HCT116 (cell line): Measurements from ENCODE around the gene UNC5C. TPM values are rescaled to one million over a fixed set of nuclear protein-coding genes. Genes with fewer than 3 reads are reported as not detected.

Experiments used
- ATAC-seq: fragments of 200-7000 bp; cut with Tn5 transposase; 2 replicates; pipeline ENCODE4 v1.9.1; 2020; ENCODE audit warnings: mild to moderate bottlenecking, moderate library complexity
- BruUV-seq: library from RNA; stranded (reverse); fragments of 400-500 nt; replicated peaks from 2 replicates; lab custom pipeline; 2021; lab: Mats Ljungman, UMichigan
- CTCF ChIA-PET: fragments of 300-600 bp; sonication (Branson Sonifier 250); formaldehyde crosslinking; loops from one replicate; lab custom pipeline; 2021; ENCODE audit warnings: antibody characterized with exemption; lab: Charles Lee
- POLR2A ChIA-PET: fragments of 300-600, 350-600 bp; sonication (Branson Sonifier 250); formaldehyde crosslinking; loops from one replicate; lab custom pipeline; 2021; ENCODE audit warnings: antibody characterized with exemption; lab: Charles Lee
- RAD21 ChIA-PET, 2 experiments: fragments of 300-600 bp; sonication (Branson Sonifier 250); formaldehyde crosslinking; loops; one replicate each; lab custom pipeline; 2023; ENCODE audit warnings: low total read pairs in 2 of 2; ENCODE audit not compliant: uncharacterized antibody in 2 of 2, unreplicated experiment in 2 of 2, low non-redundant PET in 1 of 2; lab: Charles Lee
- DNase-seq: peaks from one replicate; pipeline ENCODE4 v3.0.0-alpha.2; 2010; ENCODE audit warnings: low read depth, low spot score
- H2AFZ ChIP-seq: fragments of 200-600 bp; shearing (Covaris generic), sonication (generic); 2 replicates; pipeline ENCODE4 v1.6.1; 2017; ENCODE audit warnings: low read depth, mixed run types, mixed read lengths, antibody characterized with exemption, low read length; ENCODE audit not compliant: poor library complexity, severe bottlenecking
- H3K27ac ChIP-seq: 2 replicates; pipeline ENCODE4 v1.5.1; 2012; ENCODE audit warnings: low read depth, low read length
- H3K27me3 ChIP-seq: fragments of 200-600 bp; sonication (generic); 2 replicates; pipeline ENCODE4 v1.6.1; 2016; ENCODE audit warnings: mixed run types, low read length, mixed read lengths; ENCODE audit not compliant: insufficient read depth
- H3K36me3 ChIP-seq, 2 experiments: fragments of 200-500 bp in 1 of 2; fragments of 200-600 bp in 1 of 2; sonication (Bioruptor generic) in 1 of 2; sonication (generic) in 1 of 2; 2 replicates each; pipeline versions ENCODE4 v1.5.1 to v1.6.1; 2014 to 2016; ENCODE audit warnings: low read length in 2 of 2, inconsistent platforms in 1 of 2, mixed read lengths in 1 of 2, mixed run types in 1 of 2; ENCODE audit not compliant: insufficient read depth in 2 of 2, control insufficient read depth in 1 of 2
- H3K4me1 ChIP-seq, 2 experiments: fragments of 200-600 bp in 1 of 2; sonication (generic) in 1 of 2; 2 replicates each; pipeline versions ENCODE4 v1.5.1 to v1.6.1; 2012 to 2017; ENCODE audit warnings: low read length in 2 of 2, inconsistent platforms in 1 of 2, mild to moderate bottlenecking in 1 of 2, mixed read lengths in 1 of 2, mixed run types in 1 of 2, moderate library complexity in 1 of 2; ENCODE audit not compliant: insufficient read depth in 2 of 2, control insufficient read depth in 1 of 2
- H3K4me2 ChIP-seq: fragments of 200-600 bp; sonication (generic); 2 replicates; pipeline ENCODE4 v1.6.1; 2017; ENCODE audit warnings: mixed run types, low read length, mixed read lengths
- H3K4me3 ChIP-seq, 2 experiments: fragments of 200-600 bp in 1 of 2; sonication (generic) in 1 of 2; replicated peaks in 1 of 2; 2 replicates each; pipeline ENCODE4 v1.5.1; 2011 to 2016; ENCODE audit warnings: low read length in 2 of 2, control low read depth in 1 of 2, low read depth in 1 of 2, mild to moderate bottlenecking in 1 of 2, mixed read lengths in 1 of 2, mixed run types in 1 of 2
- H3K79me2 ChIP-seq: fragments of 200-600 bp; sonication (generic); 2 replicates; pipeline ENCODE4 v1.6.1; 2017; ENCODE audit warnings: mild to moderate bottlenecking, mixed run types, low read length, moderate library complexity, mixed read lengths; ENCODE audit not compliant: insufficient read depth
- H3K9ac ChIP-seq: fragments of 200-600 bp; sonication (generic); 2 replicates; pipeline ENCODE4 v1.6.1; 2016; ENCODE audit warnings: low read length, mixed read lengths
- H3K9me2 ChIP-seq: fragments of 200-600 bp; sonication (generic), shearing (Covaris generic); 2 replicates; pipeline ENCODE4 v1.6.1; 2017; ENCODE audit warnings: mixed run types, mild to moderate bottlenecking, moderate library complexity; ENCODE audit not compliant: insufficient read depth
- H3K9me3 ChIP-seq, 2 experiments: fragments of 200-500 bp in 1 of 2; fragments of 200-600 bp in 1 of 2; sonication (Bioruptor generic) in 1 of 2; sonication (generic) in 1 of 2; 2 replicates each; pipeline ENCODE4 v1.6.1; 2014 to 2017; ENCODE audit warnings: low read length in 2 of 2, mixed read lengths in 2 of 2, inconsistent platforms in 1 of 2, low read depth in 1 of 2, mild to moderate bottlenecking in 1 of 2, mixed run types in 1 of 2, moderate library complexity in 1 of 2; ENCODE audit not compliant: control insufficient read depth in 1 of 2, insufficient read depth in 1 of 2
- H4K20me1 ChIP-seq: fragments of 200-600 bp; sonication (generic), shearing (Covaris generic); 2 replicates; pipeline ENCODE4 v1.6.1; 2017; ENCODE audit warnings: mixed run types, mild to moderate bottlenecking, moderate library complexity; ENCODE audit not compliant: insufficient read depth
- ATF3 ChIP-seq: IDR thresholded peaks from 2 replicates; pipeline ENCODE4 v1.6.1; 2012
- CBX3 ChIP-seq: IDR thresholded peaks from 2 replicates; pipeline ENCODE4 v1.6.1; 2012; ENCODE audit warnings: low read depth
- ELF1 ChIP-seq: IDR thresholded peaks from 2 replicates; pipeline ENCODE4 v1.6.1; 2012; ENCODE audit warnings: low read depth, borderline replicate concordance
- EZH2 ChIP-seq: fragments of 200-600 bp; sonication (generic); IDR thresholded peaks from 2 replicates; pipeline ENCODE4 v1.6.1; 2017; ENCODE audit warnings: antibody characterized with exemption, mixed run types
- EZH2phosphoT487 ChIP-seq: fragments of 200-600 bp; IDR thresholded peaks from 2 replicates; pipeline ENCODE4 v1.6.1; 2018; ENCODE audit warnings: antibody characterized with exemption, borderline replicate concordance
- JUND ChIP-seq: IDR thresholded peaks from 2 replicates; pipeline ENCODE4 v1.6.1; 2012
- POLR2A ChIP-seq: IDR thresholded peaks from 2 replicates; pipeline ENCODE4 v1.7.0; 2011; ENCODE audit warnings: borderline replicate concordance; ENCODE audit not compliant: insufficient read depth, insufficient read length; ENCODE audit errors: extremely low read depth
- POLR2AphosphoS5 ChIP-seq: IDR thresholded peaks from 2 replicates; pipeline ENCODE4 v1.6.1; 2011; ENCODE audit warnings: mild to moderate bottlenecking, low read depth, low read length, moderate library complexity
- SIN3A ChIP-seq: IDR thresholded peaks from 2 replicates; pipeline ENCODE4 v1.6.1; 2012; ENCODE audit warnings: low read depth
- SRF ChIP-seq: IDR thresholded peaks from 2 replicates; pipeline ENCODE4 v1.6.1; 2012; ENCODE audit warnings: low read depth
- YY1 ChIP-seq: IDR thresholded peaks from 2 replicates; pipeline ENCODE4 v1.6.1; 2011; ENCODE audit warnings: low read length, low read depth, moderate library complexity, mild to moderate bottlenecking; ENCODE audit not compliant: insufficient replicate concordance; ENCODE audit errors: extremely low read depth
- ZNF274 ChIP-seq: fragments of 200-500 bp; sonication (Bioruptor generic); IDR thresholded peaks from 2 replicates; pipeline ENCODE4 v1.6.1; 2014; ENCODE audit warnings: mild to moderate bottlenecking, low read depth, low read length, inconsistent platforms
- intact Hi-C: fragments of 100-400 bp; cut with micrococcal nuclease; formaldehyde crosslinking; loops from 2 replicates; pipeline ENCODE4 v1.10.0; 2022
- total RNA-seq: library from RNA; stranded (reverse); gene quantifications from one replicate; pipeline ENCODE4 v1.2.1, GENCODE V29; 2021; ENCODE audit not compliant: unreplicated experiment

Gene UNC5C
- total RNA-seq, 1 experiment from 2014 or later: not detected

GRCh38 chr4:95317085-95317793 lies 231.5 kb downstream of the UNC5C start:
- H4K20me1 ChIP-seq: no peaks in the 10 kb centered on the region
- no peaks in the 10 kb centered on the region for H3K79me2 ChIP-seq
- H3K4me3 ChIP-seq: no peak overlapping the region
- H3K4me2 ChIP-seq: no peak overlapping the region
- intact Hi-C loops: no loop called here
- ATAC-seq (no peak), DNase-seq (no peak)
- no peak overlapping the region for H2AFZ ChIP-seq
- no peak overlapping the region for H3K9ac ChIP-seq
- BruUV-seq: no TSS peak
- no peaks in the 10 kb centered on the region for H3K9me3 ChIP-seq
- H3K27me3 ChIP-seq: no peaks in the 10 kb centered on the region
- H3K36me3 ChIP-seq: no peaks in the 10 kb centered on the region
- H3K27ac ChIP-seq: no peak overlapping the region
- CTCF ChIA-PET: no interaction called here
- peaks cover 0 to 9% of the 10 kb centered on the region in 2 experiments; a peak in 2 of 4 replicates for H3K4me1 ChIP-seq
- POLR2A ChIA-PET: no interaction called here
- H3K9me2 ChIP-seq: no peaks in the 10 kb centered on the region
- no peak for TF ChIP-seq SIN3A
- RAD21 ChIA-PET: no interaction called here

GRCh38 chr4:95314573-95314972 lies 234.2 kb downstream of the UNC5C start:
- no peak for DNase-seq
- TF ChIP-seq ATF3: no peak
- no peak for TF ChIP-seq EZH2phosphoT487
- TF ChIP-seq ELF1: no peak
- no peak for TF ChIP-seq CBX3
- no peak for TF ChIP-seq SRF
- TF ChIP-seq POLR2AphosphoS5: no peak
- no peak for TF ChIP-seq YY1
- TF ChIP-seq ZNF274: no peak
- no peak for TF ChIP-seq JUND
- TF ChIP-seq POLR2A: no peak
- TF ChIP-seq EZH2: no peak
- TF ChIP-seq, all 23 proteins: peak for 0
- no peaks in the 10 kb centered on the region for H4K20me1 ChIP-seq
- no peaks in the 10 kb centered on the region for H3K9me2 ChIP-seq
- no peak overlapping the region for H3K27ac ChIP-seq
- no peaks in the 10 kb centered on the region for H3K79me2 ChIP-seq
- peaks cover 0 to 9% of the 10 kb centered on the region in 2 experiments; a peak in 2 of 4 replicates for H3K4me1 ChIP-seq
- H3K9ac ChIP-seq: no peak overlapping the region
- no peaks in the 10 kb centered on the region for H3K36me3 ChIP-seq
- H3K4me2 ChIP-seq: no peak overlapping the region
- H2AFZ ChIP-seq: no peak overlapping the region
- POLR2A ChIA-PET: no interaction called here
- H3K27me3 ChIP-seq: no peaks in the 10 kb centered on the region
- H3K9me3 ChIP-seq: no peaks in the 10 kb centered on the region
- CTCF ChIA-PET: no interaction called here
- intact Hi-C loops: no loop called here
- H3K4me3 ChIP-seq: no peak overlapping the region
- no TSS peak for BruUV-seq
- no peak for ATAC-seq
- RAD21 ChIA-PET: no interaction called here
